Breast epithelium (tissue), 4 donors: ENCODE data around the gene ADAMTS3. TPM values are rescaled to one million over a fixed set of nuclear protein-coding genes. Genes with fewer than 3 reads are reported as not detected.

ENCODE experiments used
- DNase-seq, 2 donors: peaks; one replicate each; pipeline ENCODE4 v3.0.0-alpha.2; 2019; ENCODE audit warnings: low spot score in 2 of 2
- H3K27ac ChIP-seq, 2 donors: fragments of 200-600 bp; sonication (generic) in 1 of 2; one replicate each; pipeline ENCODE4 v1.5.1; 2016 to 2019; ENCODE audit warnings: mild to moderate bottlenecking in 1 of 2
- H3K27me3 ChIP-seq, 2 donors: fragments of 200-600 bp; sonication (generic) in 1 of 2; one replicate each; pipeline versions ENCODE4 v1.5.1 to v1.6.0; 2017 to 2019; ENCODE audit warnings: control low read depth in 1 of 2, mild to moderate bottlenecking in 1 of 2
- H3K36me3 ChIP-seq: fragments of 200-600 bp; one replicate; pipeline ENCODE4 v1.5.1; 2019
- H3K4me1 ChIP-seq, 2 donors: fragments of 200-600 bp; sonication (generic); one replicate each; pipeline ENCODE4 v1.5.1; 2016 to 2019; ENCODE audit warnings: control low read depth in 1 of 2
- H3K4me3 ChIP-seq, 3 donors: fragments of 200-600 bp; sonication (generic); 1 replicate in 2 of 3; 2 replicates in 1 of 3; pipeline ENCODE4 v1.5.1; 2016 to 2019; ENCODE audit warnings: mild to moderate bottlenecking in 3 of 3, moderate library complexity in 2 of 3
- H3K9me3 ChIP-seq, 2 donors: fragments of 200-600 bp; sonication (generic) in 1 of 2; one replicate each; pipeline ENCODE4 v1.5.1; 2016 to 2019; ENCODE audit warnings: control low read depth in 1 of 2
- CTCF ChIP-seq, 3 donors: fragments of 450-650 bp; IDR thresholded peaks; one replicate each; pipeline ENCODE4 v1.5.1; 2016 to 2017; ENCODE audit warnings: antibody characterized with exemption in 3 of 3, mild to moderate bottlenecking in 3 of 3, moderate library complexity in 3 of 3
- POLR2A ChIP-seq: fragments of 450-650 bp; IDR thresholded peaks from one replicate; pipeline ENCODE4 v1.6.1; 2016; ENCODE audit warnings: antibody characterized with exemption, mild to moderate bottlenecking, moderate library complexity
- POLR2AphosphoS5 ChIP-seq, 3 donors: sonication (generic); formaldehyde crosslinking; IDR thresholded peaks; one replicate each; pipeline ENCODE4 v1.6.1; 2017; ENCODE audit warnings: antibody characterized with exemption in 3 of 3
- intact Hi-C: fragments of 100-400 bp; cut with DNase I; formaldehyde crosslinking; loops from one replicate; pipeline ENCODE4 v1.15.1; 2023; ENCODE audit warnings: low total_unique reads
- total RNA-seq, 3 donors: library from RNA; depleted of rRNA; stranded (reverse); fragments of >200 nt; gene quantifications; one replicate each; pipeline ENCODE4 v1.1.0, GENCODE V29; 2016

ADAMTS3 gene
- total RNA-seq, 3 donors from 2014 or later: 1.9 to 5.6 (median 2.9) TPM

DNA sequence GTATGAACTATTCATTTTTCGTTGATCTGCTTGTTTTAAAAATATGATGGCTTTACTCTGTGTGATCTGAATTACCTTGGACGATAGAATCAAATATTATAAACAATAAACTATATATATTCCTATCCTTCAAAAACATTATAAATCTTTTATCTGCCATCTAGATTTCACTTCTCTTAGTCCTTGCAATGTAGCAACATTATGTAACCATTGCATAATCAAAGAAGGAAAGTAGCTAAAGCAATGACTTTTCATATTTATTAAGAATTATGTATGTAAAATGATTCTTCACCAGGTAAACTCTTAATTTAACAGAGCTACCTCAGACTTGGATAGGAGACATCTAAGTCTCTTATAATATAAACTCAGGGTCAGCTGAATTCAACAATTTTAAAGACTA lies 210.5 kb downstream of the ADAMTS3 start:
- intact Hi-C loops: no loop called here

DNA sequence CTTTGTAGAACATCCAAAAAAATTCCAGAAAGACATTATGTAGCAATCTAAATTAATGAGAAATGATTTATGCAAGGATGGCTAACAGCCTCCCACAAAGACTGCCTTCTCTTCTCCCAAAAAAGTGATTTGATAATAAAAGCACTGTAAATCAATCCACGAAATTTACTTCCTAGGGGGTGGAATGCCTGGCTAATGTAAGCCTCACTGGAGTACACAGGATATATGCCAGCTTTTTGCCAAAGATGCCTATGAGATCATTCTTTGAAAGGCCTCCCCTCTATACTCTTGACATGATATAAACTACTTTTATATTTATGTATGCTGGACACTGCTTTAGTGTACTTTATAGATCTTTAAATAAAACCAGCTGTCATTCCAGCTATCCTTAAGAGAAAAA lies 211.1 kb downstream of the ADAMTS3 start:
- intact Hi-C loops: no loop called here

More for the DNA sequence above, 210.5 kb downstream of the ADAMTS3 start:
- TF ChIP-seq POLR2A: no peak
- TF ChIP-seq CTCF (IDR thresholded peaks at IDR 0.05): no peak
- TF ChIP-seq POLR2AphosphoS5 (IDR thresholded peaks at IDR 0.05): no peak
- no peaks in the 10 kb centered on the region for H3K36me3 ChIP-seq
- no peaks in the 10 kb centered on the region for H3K27me3 ChIP-seq
- no peaks in the 10 kb centered on the region for H3K9me3 ChIP-seq
- no peak overlapping the region for H3K4me3 ChIP-seq
- DNase-seq: no peak
- H3K27ac ChIP-seq: no peak overlapping the region
- no peaks in the 10 kb centered on the region for H3K4me1 ChIP-seq

DNA sequence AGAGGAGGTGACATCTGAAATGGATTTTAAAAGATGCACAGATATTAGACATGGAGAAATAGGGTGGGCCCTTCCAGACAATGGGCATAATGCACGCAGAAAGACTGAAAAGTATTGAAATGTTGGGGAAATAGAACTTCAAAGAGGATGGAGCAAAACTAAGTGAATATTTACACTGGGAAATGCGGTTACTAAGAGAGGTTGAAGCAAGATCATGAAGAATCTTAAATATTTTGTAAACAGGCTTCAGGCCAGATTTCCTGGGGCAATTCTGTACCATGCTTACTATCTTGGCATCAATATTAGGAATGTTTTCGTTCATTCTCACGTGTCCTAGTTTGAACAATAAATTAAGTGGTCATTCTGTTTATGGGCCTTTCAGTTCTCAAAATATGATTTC lies 216.3 kb downstream of the ADAMTS3 start:
- TF ChIP-seq CTCF (IDR thresholded peaks at IDR 0.05) (no peak), POLR2A (no peak), POLR2AphosphoS5 (IDR thresholded peaks at IDR 0.05) (no peak)
- Histone ChIP-seq H3K4me3 (no peak overlapping the region), H3K27me3 (no peaks in the 10 kb centered on the region), H3K4me1 (peaks cover 0 to 11% of the 10 kb centered on the region in 2 donors), H3K36me3 (no peaks in the 10 kb centered on the region), H3K9me3 (no peaks in the 10 kb centered on the region), H3K27ac (peak overlapping the region in 1 of 2 donors; percentile 26)
- intact Hi-C loops: no loop called here
- DNase-seq: no peak

More for the DNA sequence above, 211.1 kb downstream of the ADAMTS3 start:
- TF ChIP-seq POLR2A: no peak
- no peak for TF ChIP-seq POLR2AphosphoS5 (IDR thresholded peaks at IDR 0.05)
- no peak for TF ChIP-seq CTCF (IDR thresholded peaks at IDR 0.05)
- no peak for DNase-seq
- Histone ChIP-seq H3K4me1 (peaks cover 0 to under 1% of the 10 kb centered on the region in 2 donors), H3K27ac (no peak overlapping the region), H3K27me3 (no peaks in the 10 kb centered on the region), H3K9me3 (no peaks in the 10 kb centered on the region), H3K36me3 (no peaks in the 10 kb centered on the region), H3K4me3 (no peak overlapping the region)

DNA sequence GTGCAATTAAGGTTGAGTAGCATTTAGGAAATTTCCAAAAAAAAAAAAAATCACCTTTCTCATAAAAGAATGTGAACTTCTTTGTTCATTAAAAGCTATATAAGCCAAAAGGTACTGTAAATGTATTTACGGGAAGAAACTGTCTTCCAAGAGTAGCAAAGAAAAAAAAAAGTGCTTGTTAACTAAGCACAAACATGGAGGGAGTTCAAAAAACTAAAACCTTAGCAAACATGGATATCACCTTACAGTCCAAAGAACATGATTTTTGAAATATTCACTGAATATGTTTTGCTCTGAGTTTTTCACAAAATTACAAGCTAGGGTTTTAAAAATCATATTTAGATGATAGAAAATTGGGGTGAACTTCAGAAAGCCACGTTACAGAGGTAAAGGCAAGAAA lies 217.5 kb downstream of the ADAMTS3 start:
- H3K36me3 ChIP-seq: no peaks in the 10 kb centered on the region
- H3K9me3 ChIP-seq: no peaks in the 10 kb centered on the region
- intact Hi-C loops: no loop called here
- TF ChIP-seq POLR2A: no peak
- TF ChIP-seq POLR2AphosphoS5 (IDR thresholded peaks at IDR 0.05): no peak
- no peak for TF ChIP-seq CTCF (IDR thresholded peaks at IDR 0.05)
- H3K4me1 ChIP-seq: peaks cover 0 to 11% of the 10 kb centered on the region in 2 donors
- no peak overlapping the region for H3K27ac ChIP-seq
- no peak for DNase-seq
- H3K27me3 ChIP-seq: no peaks in the 10 kb centered on the region
- no peak overlapping the region for H3K4me3 ChIP-seq

- H3K4me3 ChIP-seq: no peak overlapping the region
- H3K27me3 ChIP-seq: no peaks in the 10 kb centered on the region
- DNase-seq: no peak
- H3K9me3 ChIP-seq: no peaks in the 10 kb centered on the region
- no peaks in the 10 kb centered on the region for H3K36me3 ChIP-seq
- no peak overlapping the region for H3K27ac ChIP-seq
- TF ChIP-seq CTCF (IDR thresholded peaks at IDR 0.05) (no peak), POLR2A (no peak), POLR2AphosphoS5 (IDR thresholded peaks at IDR 0.05) (no peak)
- intact Hi-C loops: loop anchor here (10.0 kb wide), 1 partner anchor 986 kb away; no protein-coding TSS in a partner anchor
- H3K4me1 ChIP-seq: peaks cover 0 to 11% of the 10 kb centered on the region in 2 donors
These were observed 220.3 kb downstream of the ADAMTS3 start for GRCh38 chr4:72348701-72349100.
